Activated CD8-positive, alpha-beta memory T cell treated with anti-CD3 and anti-CD28 coated beads for 1 hour (primary cell): ENCODE results near the gene RBMS1.

Experiments used
- DNase-seq, 2 donors: peaks; one replicate each; pipeline ENCODE4 v3.0.0-alpha.2; 2020; ENCODE audit warnings: low read depth in 1 of 2; ENCODE audit errors: extremely low read depth in 1 of 2

Gene RBMS1

DNA sequence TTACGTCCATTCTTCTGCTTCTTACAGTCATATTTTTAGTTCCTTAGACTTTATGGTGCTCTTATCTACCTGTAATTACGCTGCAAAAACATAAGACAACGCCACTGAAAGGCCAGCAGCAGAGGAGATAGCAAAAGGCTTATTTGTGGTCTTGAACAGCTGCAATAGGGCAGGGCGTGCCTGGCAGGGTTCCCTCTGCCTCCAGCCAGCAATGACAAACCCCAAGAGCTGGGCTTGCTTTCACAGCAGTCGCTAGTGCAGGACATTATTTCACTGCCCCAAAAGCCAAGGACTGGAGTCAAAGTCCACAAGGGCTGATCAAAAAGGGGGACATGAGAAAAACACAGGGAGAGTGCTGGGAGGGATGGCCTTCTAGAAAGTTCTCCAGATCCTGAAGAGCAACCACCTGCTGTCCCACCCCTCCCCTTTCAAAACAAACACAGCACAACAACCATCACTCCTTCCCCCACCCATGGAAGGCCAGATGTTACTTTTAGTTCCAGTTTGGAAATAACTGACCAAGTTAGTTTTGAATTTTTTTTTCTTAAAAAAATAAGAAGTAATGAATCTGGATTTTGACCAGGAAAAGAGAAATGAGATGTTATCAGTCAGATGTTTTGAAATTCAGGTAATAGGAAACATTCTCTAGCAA, 127.8 kb downstream of the RBMS1 start:
- no peak for DNase-seq

DNA sequence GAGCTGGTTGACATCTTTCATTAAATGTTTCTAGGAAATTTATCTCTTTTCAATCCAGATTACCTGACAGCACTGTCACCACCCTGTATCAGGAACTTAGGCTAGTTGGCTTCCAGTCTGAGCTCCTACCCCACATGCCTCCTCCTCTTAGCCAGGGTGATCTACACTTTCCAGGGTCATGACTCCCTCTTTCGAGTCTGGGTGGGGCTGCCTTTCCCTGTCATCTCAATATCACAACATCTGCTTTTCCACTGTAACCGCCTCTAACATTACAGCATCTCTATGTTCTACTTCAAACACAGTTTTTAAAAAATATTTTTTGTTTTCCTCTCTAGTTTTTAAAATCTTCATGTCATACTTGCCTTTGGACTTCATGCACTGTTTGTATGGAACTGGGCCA, 129.2 kb downstream of the RBMS1 start:
- DNase-seq: no peak

DNA sequence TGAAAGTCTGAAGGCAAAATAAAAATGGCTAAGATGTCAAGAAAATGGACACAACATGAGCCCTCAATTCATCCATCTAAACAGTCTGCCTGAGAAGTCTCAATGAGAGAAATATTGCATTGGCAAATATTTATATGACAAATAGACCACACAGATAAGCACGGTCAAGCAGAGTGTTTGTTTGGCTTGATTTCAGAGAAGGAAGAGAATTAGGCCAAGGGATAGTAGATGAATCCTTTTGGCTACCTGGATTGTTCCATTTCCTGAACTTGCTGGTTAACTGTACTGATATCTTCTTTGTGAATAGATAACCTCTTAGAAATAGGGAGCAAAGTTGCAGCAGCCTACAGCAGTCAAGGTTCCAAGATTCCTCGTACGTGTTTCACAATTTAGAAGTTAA, 129.6 kb downstream of the RBMS1 start:
- DNase-seq: no peak

GRCh38 chr2:160363055-160363454, 130.6 kb downstream of the RBMS1 start:
- DNase-seq: no peak

DNA sequence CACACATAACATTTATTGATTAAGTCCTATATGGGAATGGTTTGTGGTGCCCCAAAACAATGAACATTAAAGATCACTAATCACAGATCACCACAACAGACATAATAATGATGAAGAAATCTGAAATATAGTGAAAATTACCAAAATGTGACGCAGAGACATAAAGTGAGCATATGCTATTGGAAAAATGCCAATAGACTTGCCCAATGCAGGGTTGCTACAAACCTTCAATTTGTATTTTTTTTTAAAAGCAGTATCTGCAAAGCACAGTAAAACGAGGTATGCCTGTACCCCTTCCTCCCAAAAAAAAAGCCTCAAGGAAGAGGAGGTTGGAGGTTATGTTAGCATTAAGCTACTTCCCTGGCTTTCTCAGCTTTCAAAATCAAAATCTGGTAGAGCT, 131.1 kb downstream of the RBMS1 start:
- no peak for DNase-seq

GRCh38 chr2:160362018-160362417, 131.6 kb downstream of the RBMS1 start:
- DNase-seq: no peak

DNA sequence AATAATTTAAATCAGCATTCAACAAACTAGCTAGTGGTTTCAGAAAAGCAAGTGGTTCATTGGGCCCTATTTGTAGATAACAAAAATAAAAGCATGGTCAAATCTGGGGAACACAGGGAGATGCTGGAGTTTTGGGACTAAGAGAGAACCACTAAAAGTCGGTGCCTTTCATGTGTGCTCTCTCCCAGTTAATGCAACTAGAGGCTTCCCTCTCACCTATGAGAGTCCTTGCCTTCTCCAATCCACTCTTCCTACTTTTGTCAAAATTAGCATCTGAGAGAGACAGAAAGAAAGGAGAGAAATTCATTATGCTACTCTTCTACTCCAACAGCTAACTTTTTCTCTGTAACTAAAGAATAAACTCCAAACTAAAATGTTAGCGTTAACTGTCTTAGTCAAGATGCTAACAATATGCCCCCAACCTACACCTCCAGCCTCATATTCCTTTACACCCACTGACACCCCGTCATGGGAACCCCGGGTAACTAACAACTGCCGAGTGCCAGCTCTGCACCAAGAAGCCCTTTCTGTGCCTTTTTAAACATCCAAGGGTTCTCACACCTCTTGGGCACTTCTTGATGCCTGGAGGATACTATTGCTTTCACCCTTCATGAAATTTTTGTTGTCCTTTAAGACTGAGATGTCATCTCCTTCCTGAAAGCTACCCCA, 133.4 kb downstream of the RBMS1 start:
- no peak for DNase-seq

GRCh38 chr2:160358046-160358445, 135.6 kb downstream of the RBMS1 start:
- DNase-seq: no peak

- DNase-seq: no peak
Measured at GRCh38 chr2:160356485-160356884, 137.1 kb downstream of the RBMS1 start.

DNA sequence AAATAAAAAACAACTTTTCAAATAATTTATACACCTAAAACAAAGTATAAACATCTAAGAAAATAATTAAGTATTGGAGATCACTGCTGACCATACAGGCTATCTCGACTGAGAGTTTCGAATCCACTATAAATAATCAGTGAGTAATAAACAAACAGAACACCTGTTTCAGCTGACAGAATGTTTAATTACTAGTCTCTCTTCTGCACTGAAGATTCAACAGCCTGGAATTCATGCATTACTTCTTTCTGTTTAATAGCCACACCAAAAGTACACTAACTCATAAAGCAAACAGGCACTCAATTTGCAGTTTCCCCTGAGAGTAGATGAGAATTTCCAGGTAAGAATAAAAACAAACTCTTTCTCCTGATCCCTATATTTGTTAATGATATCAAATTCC, 138.5 kb downstream of the RBMS1 start:
- DNase-seq: no peak

- no peak for DNase-seq
Measured at GRCh38 chr2:160354677-160355076, 138.9 kb downstream of the RBMS1 start.

- DNase-seq: no peak
Measured at GRCh38 chr2:160353813-160354212, 139.8 kb downstream of the RBMS1 start.

GRCh38 chr2:160353166-160353565, 140.4 kb downstream of the RBMS1 start:
- DNase-seq: no peak

DNA sequence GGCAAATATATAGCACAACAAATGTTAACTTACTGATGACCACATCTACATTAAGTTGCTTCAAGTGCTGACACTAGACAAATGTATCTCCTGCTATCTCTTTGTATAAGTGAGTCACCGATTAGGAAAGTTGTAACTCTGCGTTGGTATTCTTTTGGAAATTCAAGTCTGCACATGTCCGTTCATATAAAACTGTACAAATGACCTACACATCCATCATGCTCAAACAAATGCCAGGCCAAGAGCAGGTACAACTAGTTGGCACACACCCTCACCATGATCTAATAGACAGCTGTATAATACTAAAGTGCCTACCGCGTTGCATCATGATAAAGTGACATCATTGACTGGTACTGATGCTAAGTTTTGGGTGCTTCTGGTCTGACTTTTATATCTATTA, 141.1 kb downstream of the RBMS1 start:
- no peak for DNase-seq

- DNase-seq: no peak
Measured at GRCh38 chr2:160351956-160352355, 141.7 kb downstream of the RBMS1 start.

DNA sequence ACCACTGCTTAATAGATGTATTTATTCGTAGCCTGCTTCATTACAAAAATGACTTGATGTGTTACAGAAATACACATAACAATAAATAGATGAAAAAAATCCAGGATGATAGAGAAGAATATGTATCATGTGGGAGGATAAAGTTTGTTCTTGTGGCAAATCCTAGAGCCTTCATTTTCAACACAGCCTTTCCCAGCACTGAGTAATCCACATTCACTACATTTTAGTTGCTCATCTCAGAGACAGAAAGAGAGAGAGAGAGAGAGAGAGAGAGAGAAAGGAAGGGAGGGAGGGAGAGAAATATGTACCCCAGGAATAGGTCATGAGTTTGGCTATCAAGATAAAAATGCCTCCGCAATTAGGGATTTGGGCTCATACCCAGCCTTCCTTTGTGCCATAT, 144.3 kb downstream of the RBMS1 start:
- no peak for DNase-seq

DNA sequence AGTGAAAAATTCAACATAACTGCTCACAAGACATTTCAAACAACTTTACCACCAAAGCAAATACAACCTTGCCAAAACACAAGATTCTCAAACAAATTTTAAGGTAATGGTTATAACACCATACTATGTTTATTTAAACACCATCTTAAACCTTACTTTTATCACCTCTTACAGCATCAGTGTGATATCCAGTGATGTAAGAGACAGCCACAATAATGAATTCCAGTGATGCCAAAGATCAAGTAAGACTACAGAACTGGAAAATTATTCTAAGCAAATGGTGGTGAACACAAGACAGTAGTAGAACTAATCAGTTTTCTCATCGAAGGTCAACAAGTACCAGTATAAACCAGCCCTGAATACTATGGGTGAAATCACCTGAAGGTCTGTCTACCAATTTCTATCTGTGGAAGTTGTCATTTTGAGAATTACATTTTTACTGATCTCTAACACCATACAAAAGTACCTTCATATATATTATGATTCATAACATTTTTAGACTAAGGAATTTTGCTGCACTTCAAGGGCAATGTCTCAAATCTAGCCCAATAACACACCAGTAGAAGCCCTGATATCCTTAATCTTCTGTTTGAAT, 146.2 kb downstream of the RBMS1 start:
- no peak for DNase-seq

DNA sequence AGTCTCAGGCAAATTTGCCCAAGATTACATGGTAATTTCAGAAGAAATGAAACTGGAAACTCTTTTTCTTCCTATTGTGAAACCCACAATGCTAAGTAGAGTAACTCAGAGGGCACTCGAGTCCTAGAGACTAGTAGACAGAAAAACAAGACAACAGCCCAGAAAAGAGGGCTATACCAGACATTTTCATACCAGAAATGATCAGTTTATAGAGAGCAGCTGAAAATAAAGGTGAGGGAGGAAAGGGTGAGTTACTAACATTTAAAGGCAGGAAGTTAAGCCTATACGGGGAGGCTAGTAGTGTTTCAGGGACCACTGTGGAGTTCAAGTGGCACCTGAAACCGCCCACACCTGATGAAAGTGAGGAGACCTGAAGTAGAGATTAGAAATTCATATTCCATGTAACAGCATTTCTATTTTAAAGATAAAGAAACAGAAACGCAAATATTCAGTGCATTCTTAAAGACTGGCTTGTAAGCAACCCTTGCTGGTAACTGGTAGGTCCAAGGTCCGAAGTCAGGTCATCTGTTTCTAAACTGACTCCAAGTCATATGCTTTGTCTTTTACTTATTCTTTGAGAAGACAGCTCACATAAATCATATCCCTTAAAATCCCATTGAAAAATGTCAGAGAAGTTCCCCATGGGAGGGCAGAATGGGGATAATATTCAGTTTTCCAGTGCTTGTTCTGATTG, 148.4 kb downstream of the RBMS1 start:
- DNase-seq: no peak

DNA sequence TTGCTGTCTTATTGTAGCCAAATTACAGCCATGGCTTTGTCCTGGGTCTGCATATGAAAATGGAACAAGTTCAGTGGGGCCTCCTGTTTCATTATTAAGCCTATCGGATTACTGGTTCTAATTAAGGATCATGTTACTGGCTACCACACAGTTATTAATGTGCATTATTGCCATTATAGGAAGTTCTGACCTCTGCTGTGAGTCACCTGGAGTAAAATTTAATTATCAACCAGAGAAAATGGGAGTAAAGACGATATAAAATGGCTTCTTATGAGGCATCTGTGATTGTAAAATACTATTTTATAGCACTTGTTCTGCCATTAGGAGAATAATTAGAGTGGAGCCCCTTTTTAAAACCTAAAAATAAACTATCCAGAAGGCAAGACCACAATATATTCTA, 150.2 kb downstream of the RBMS1 start:
- no peak for DNase-seq

DNA sequence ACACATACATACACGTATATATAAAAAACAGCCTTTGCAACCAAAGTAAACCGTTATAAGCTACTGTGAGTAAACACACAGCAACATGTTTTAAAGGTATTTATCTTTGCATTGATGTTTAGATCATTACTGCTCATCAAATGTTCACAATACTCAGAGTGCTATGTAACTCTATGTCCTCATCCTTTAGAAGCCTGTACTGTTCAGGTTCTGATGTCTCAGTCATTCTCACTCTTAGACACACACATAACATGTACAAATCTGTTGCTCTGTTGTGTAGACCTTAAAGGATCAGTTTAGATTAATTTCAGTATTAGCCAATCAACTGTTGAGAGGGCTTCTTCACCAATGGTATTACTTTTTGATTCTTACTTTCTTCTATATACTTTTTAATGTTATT, 153.9 kb downstream of the RBMS1 start:
- DNase-seq: no peak

GRCh38 chr2:160338901-160339685, 154.5 kb downstream of the RBMS1 start:
- no peak for DNase-seq
